ENCODE measurements around the gene ZNF563. TPM values are rescaled to one million over a fixed set of nuclear protein-coding genes. Genes with fewer than 3 reads are reported as not detected.

The ZNF563 gene
- total and polyA plus RNA-seq, 2 experiments from 2014 or later, result 3.1 to 3.2 TPM

GRCh38 chr19:12330340-12330739 is 3.1 kb downstream of the ZNF563 start:
- Histone ChIP-seq H3F3A (replicated peaks; ENCODE audit: low read depth) (no peaks in the 10 kb centered on the region), H3K79me2 (replicated peaks; ENCODE audit: insufficient read depth) (no peaks in the 10 kb centered on the region), H3K27ac (ENCODE audit: low read depth) (no peak overlapping the region), H2AFZ (no peak overlapping the region), H4K20me1 (replicated peaks; ENCODE audit: insufficient read depth) (no peaks in the 10 kb centered on the region), H3K36me3 (ENCODE audit: insufficient read depth) (no peaks in the 10 kb centered on the region), H3K4me3 (no peak overlapping the region), H3K27me3 (ENCODE audit: insufficient read depth) (peaks cover 13% of the 10 kb centered on the region), H3K4me2 (no peak overlapping the region), H3K9me2 (ENCODE audit: insufficient read depth) (no peaks in the 10 kb centered on the region), H3K4me1 (ENCODE audit: insufficient read depth) (peaks cover 7% of the 10 kb centered on the region)
- Mint-ChIP-seq H3K4me1 (no peaks in the 10 kb centered on the region), H3K27ac (no peak overlapping the region), H3K4me3 (no peak overlapping the region), H3K36me3 (ENCODE audit: low read depth) (peaks cover 28% of the 10 kb centered on the region), H3K27me3 (ENCODE audit: insufficient read depth, low read depth, poor library complexity) (peaks cover 6% of the 10 kb centered on the region), H3K9me3 (peaks cover 85% of the 10 kb centered on the region)
- ATAC-seq, result no peak
- TF ChIP-seq JUNB (IDR thresholded peaks at IDR 0.05; ENCODE audit: unreplicated experiment) (no peak), NANOG (IDR thresholded peaks at IDR 0.05; ENCODE audit: borderline replicate concordance) (no peak), ZNF331 (CRISPR knock-in tag; IDR thresholded peaks at IDR 0.05; ENCODE audit: low read depth) (no peak), EZH2phosphoT487 (IDR thresholded peaks at IDR 0.05; ENCODE audit: unreplicated experiment) (no peak), POLR2AphosphoS5 (IDR thresholded peaks at IDR 0.05; ENCODE audit: low read depth) (no peak), CREB1 (CRISPR knock-in tag; IDR thresholded peaks at IDR 0.05; ENCODE audit: low read depth) (no peak), REST (IDR thresholded peaks at IDR 0.05; ENCODE audit: unreplicated experiment) (no peak)
- TF ChIP-seq, protein P1, sequence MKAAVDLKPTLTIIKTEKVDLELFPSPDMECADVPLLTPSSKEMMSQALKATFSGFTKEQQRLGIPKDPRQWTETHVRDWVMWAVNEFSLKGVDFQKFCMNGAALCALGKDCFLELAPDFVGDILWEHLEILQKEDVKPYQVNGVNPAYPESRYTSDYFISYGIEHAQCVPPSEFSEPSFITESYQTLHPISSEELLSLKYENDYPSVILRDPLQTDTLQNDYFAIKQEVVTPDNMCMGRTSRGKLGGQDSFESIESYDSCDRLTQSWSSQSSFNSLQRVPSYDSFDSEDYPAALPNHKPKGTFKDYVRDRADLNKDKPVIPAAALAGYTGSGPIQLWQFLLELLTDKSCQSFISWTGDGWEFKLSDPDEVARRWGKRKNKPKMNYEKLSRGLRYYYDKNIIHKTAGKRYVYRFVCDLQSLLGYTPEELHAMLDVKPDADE (IDR thresholded peaks at IDR 0.05), result no peak
- no peak for DNase-seq (ENCODE audit: low spot score)

DNA sequence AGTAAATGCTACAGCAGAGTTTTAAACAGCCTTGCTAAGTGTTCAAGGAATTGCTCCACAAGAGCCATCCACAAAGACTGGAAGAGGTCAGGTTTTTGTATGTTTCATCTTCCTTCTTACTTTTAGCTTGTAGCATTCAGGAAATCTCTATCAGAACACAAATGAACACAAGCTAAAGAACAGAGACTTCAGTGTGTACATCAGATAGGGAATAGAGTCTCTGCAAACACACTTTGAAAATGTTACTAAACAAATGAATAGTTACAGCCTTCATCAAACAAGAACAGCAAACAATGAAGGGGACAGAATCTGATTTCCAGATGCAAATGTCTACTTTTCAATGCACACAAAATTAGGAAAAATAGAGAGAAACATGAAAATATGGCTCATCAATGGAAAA is 7.7 kb downstream of the ZNF563 start:
- no peak overlapping the region for H3K4me2 ChIP-seq
- no peak overlapping the region for H3K4me3 ChIP-seq
- H3F3A ChIP-seq (replicated peaks; ENCODE audit: low read depth), result no peaks in the 10 kb centered on the region
- 0 out of 2 replicates have a peak, but pooled peaks cover 8% of the 10 kb centered on the region for H3K36me3 ChIP-seq (ENCODE audit: insufficient read depth)
- Mint-ChIP-seq H3K27me3 (ENCODE audit: insufficient read depth, low read depth, poor library complexity) (peaks cover 2% of the 10 kb centered on the region), H3K9me3 (peaks cover 86% of the 10 kb centered on the region), H3K27ac (no peak overlapping the region), H3K4me1 (no peaks in the 10 kb centered on the region), H3K4me3 (no peak overlapping the region), H3K36me3 (ENCODE audit: low read depth) (peaks cover 26% of the 10 kb centered on the region; the same call in 2 of the 3 replicates)
- no peaks in the 10 kb centered on the region for H3K79me2 ChIP-seq (replicated peaks; ENCODE audit: insufficient read depth)
- no peaks in the 10 kb centered on the region; the same call in 1 of the 2 replicates for H3K4me1 ChIP-seq (ENCODE audit: insufficient read depth)
- H3K9me2 ChIP-seq (ENCODE audit: insufficient read depth), result no peaks in the 10 kb centered on the region
- no peak for TF ChIP-seq POLR2AphosphoS5 (IDR thresholded peaks at IDR 0.05; ENCODE audit: low read depth)
- no peak for TF ChIP-seq NANOG (IDR thresholded peaks at IDR 0.05; ENCODE audit: borderline replicate concordance)
- TF ChIP-seq EZH2phosphoT487 (IDR thresholded peaks at IDR 0.05; ENCODE audit: unreplicated experiment), result no peak
- no peak for TF ChIP-seq STAT1 (IDR thresholded peaks at IDR 0.05; ENCODE audit: unreplicated experiment)
- no peak overlapping the region for H3K27ac ChIP-seq (ENCODE audit: low read depth)
- no peaks in the 10 kb centered on the region for H3K27me3 ChIP-seq (ENCODE audit: insufficient read depth)
- DNase-seq (ENCODE audit: low spot score), result no peak
- no peak for ATAC-seq
- H4K20me1 ChIP-seq (replicated peaks; ENCODE audit: insufficient read depth), result 0 out of 2 replicates have a peak, but pooled peaks cover 2% of the 10 kb centered on the region
- no peak overlapping the region for H2AFZ ChIP-seq

All from GM23338 (cell line).